Heart right ventricle (tissue), 16 donors: ENCODE measurements around the gene UGGT2. TPM values are rescaled to one million over a fixed set of nuclear protein-coding genes. Genes with fewer than 3 reads are reported as not detected.

Source experiments
- ATAC-seq, 8 donors: fragments of 200-7000 bp; cut with Tn5 transposase; one replicate each; pipeline ENCODE4 v1.9.1; 2020; ENCODE audit warnings: mild to moderate bottlenecking in 8 of 8, moderate library complexity in 8 of 8, moderate number of reproducible peaks in 1 of 8
- DNase-seq, 2 donors: peaks; one replicate each; pipeline ENCODE4 v3.0.0-alpha.2; 2020
- H3K27ac ChIP-seq, 10 donors: fragments of 200-600 bp; sonication (generic) in 2 of 10; one replicate each; pipeline versions ENCODE4 v1.5.0 to v1.8.0; 2020 to 2022; ENCODE audit warnings: mild to moderate bottlenecking in 3 of 10
- H3K27me3 ChIP-seq, 7 donors: fragments of 200-600 bp; one replicate each; pipeline ENCODE4 v1.8.0; 2021 to 2022; ENCODE audit warnings: mild to moderate bottlenecking in 2 of 7
- H3K36me3 ChIP-seq, 9 donors: fragments of 200-600 bp; sonication (generic) in 1 of 9; one replicate each; pipeline versions ENCODE4 v1.5.0 to v1.8.0; 2020 to 2022; ENCODE audit warnings: mild to moderate bottlenecking in 2 of 9
- H3K4me1 ChIP-seq, 9 donors: fragments of 200-600 bp; sonication (generic) in 1 of 9; one replicate each; pipeline versions ENCODE4 v1.5.0 to v1.8.0; 2020 to 2022; ENCODE audit warnings: mild to moderate bottlenecking in 4 of 9
- H3K4me3 ChIP-seq, 10 donors: fragments of 200-600 bp; sonication (generic) in 2 of 10; one replicate each; pipeline versions ENCODE4 v1.5.0 to v1.8.0; 2020 to 2022; ENCODE audit warnings: mild to moderate bottlenecking in 7 of 10, moderate library complexity in 2 of 10
- H3K9me3 ChIP-seq, 11 donors: fragments of 200-600 bp in 10 of 11; sonication (generic) in 2 of 11; one replicate each; pipeline versions ENCODE4 v1.5.0 to v1.8.0; 2013 to 2022; ENCODE audit warnings: mild to moderate bottlenecking in 2 of 11, control low read depth in 1 of 11, moderate library complexity in 1 of 11
- WGBS, 2 donors: extraction: QIAGEN DNeasy Blood & Tissue Kit; methylation state at CpG; one replicate each; pipeline ENCODE4 v1.1.7; 2013; ENCODE audit warnings: inconsistent platforms in 1 of 2; 5-methylcytosine and 5-hydroxymethylcytosine counted together
- intact Hi-C, 10 donors: fragments of 100-400 bp; cut with DNase I; formaldehyde crosslinking; loops; one replicate each; pipeline versions ENCODE4 v1.11.1 to v1.14.2; 2022
- polyA plus RNA-seq, 2 donors: library from polyadenylated mRNA; stranded (reverse); fragments of 200-250 nt; gene quantifications; one replicate each; pipeline ENCODE4 v1.2.3, GENCODE V29; 2013
- total RNA-seq, 10 donors: library from RNA; stranded (reverse); fragmentation: NEBNext Ultra II Directional in 3 of 10; extraction: Animal tissue kit (Norgen Biotek cat#: 25700) in 3 of 10; gene quantifications; one replicate each; pipeline versions ENCODE4 v1.2.1 to v1.2.4, GENCODE V29; 2021 to 2023
- TF ChIP-seq, protein P1 (sequence below), 9 donors: fragments of 200-600 bp; sonication (generic) in 2 of 9; IDR thresholded peaks; one replicate each; pipeline versions ENCODE4 v1.5.0 to v1.8.0; 2021 to 2022; ENCODE audit warnings: antibody characterized with exemption in 9 of 9, mild to moderate bottlenecking in 5 of 9, moderate library complexity in 1 of 9
- donor health status: Arrhythmogenic right ventricular cardiomyopathy.
- donor health status: ischemic (EF 13 %, LVEDD 7.1; RV severe dilation, severe dysfunction).
- donor health status: healthy with polysubstance abuse.
- donor health status: DM: no; HTN: yes; CAD: no.
- donor health status: DM: no; HTN: no; CAD: no.
- donor health status: ischemic (EF 25% LVEDD 6.9; RV normal size, moderate dysfunction).
- donor health status: ischemic (EF 25% LVEDD 5.7; RV mildly dilated, moderate dysfunction).
- donor health status: healthy.
- donor health status: DM: yes; HTN: yes; CAD: no.
- donor health status: Ischemic cardiomyopathy.
- donor health status: ischemic (EF 35%, LVEDD 5.7; RV mildly dilated, moderate dysfunction).
- donor health status: nonischemic (EF 11% LVEDD 7.7; RV severe dilation, severe dysfunction).
- donor health status: DM: yes; HTN: yes; CAD: no.
- donor health status: PGD.
- donor health status: ischemic (EF 29% LVEDD 5.4; RV normal size, mild dysfunction).
- donor health status: nonischemic (EF 23%, LVEDD 6.1; RV moderate dilation, normal function).

The UGGT2 gene
- total and polyA plus RNA-seq, 12 donors: 4.7 to 13.4 (median 11.0) TPM

DNA sequence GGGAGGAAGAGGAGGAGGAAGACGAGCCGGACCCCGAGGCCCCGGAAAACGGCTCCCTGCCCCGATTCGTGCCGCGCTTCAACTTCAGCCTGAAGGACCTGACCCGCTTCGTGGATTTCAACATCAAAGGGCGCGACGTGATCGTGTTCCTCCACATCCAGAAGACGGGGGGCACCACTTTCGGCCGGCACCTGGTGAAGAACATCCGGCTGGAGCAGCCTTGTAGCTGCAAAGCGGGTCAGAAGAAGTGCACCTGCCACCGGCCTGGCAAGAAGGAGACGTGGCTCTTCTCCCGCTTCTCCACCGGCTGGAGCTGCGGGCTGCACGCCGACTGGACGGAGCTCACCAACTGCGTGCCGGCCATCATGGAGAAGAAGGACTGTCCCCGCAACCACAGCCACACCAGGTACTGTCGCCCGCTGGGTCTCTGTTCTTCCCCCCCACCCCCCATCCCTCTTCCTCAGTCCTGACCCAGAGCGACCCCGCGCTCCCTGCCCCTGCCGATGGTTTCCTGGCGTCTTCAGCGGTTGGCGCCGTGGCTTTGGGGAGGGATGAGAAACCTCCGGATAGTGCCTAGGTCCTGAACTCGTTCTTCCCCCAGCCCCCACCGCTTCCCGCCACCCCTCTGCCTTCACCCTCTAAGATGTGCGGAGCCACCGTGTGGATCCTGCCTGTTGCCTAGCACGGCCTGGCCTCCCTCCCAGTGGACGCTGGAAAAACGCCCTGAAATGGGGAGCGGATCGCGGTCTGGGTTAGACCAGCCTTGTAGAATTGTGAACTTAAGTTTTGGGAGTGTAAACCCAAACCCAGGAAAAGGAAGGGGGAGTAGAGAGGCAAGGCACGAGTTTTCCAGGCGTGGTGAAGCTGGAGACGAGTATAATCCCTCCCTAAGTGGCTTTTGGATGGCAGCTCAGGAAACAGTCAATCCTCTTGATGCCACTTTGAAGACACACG is 38.2 kb upstream of the UGGT2 start:
- peak; percentile 10 to 23 for DNase-seq
- TF ChIP-seq, protein P1, sequence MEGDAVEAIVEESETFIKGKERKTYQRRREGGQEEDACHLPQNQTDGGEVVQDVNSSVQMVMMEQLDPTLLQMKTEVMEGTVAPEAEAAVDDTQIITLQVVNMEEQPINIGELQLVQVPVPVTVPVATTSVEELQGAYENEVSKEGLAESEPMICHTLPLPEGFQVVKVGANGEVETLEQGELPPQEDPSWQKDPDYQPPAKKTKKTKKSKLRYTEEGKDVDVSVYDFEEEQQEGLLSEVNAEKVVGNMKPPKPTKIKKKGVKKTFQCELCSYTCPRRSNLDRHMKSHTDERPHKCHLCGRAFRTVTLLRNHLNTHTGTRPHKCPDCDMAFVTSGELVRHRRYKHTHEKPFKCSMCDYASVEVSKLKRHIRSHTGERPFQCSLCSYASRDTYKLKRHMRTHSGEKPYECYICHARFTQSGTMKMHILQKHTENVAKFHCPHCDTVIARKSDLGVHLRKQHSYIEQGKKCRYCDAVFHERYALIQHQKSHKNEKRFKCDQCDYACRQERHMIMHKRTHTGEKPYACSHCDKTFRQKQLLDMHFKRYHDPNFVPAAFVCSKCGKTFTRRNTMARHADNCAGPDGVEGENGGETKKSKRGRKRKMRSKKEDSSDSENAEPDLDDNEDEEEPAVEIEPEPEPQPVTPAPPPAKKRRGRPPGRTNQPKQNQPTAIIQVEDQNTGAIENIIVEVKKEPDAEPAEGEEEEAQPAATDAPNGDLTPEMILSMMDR (IDR thresholded peaks at IDR 0.05): no peak
- Histone ChIP-seq H3K27ac (no peak overlapping the region), H3K4me1 (peaks cover 0 to 16% (median 5%) of the 10 kb centered on the region in 9 donors), H3K36me3 (no peaks in the 10 kb centered on the region), H3K27me3 (peaks cover 10 to 86% (median 77%) of the 10 kb centered on the region in 7 donors), H3K9me3 (no peaks in the 10 kb centered on the region), H3K4me3 (peak overlapping the region in 9 of 10 donors; percentile 27 to 54 (median 38))
- intact Hi-C loops: no loop called here
- WGBS, 2 donors: 1 to 2% methylated on average over 55 to 57 of the region's 57 CpGs
- ATAC-seq: peak in 5 of 8 donors; percentile 32 to 74 (median 51)

DNA sequence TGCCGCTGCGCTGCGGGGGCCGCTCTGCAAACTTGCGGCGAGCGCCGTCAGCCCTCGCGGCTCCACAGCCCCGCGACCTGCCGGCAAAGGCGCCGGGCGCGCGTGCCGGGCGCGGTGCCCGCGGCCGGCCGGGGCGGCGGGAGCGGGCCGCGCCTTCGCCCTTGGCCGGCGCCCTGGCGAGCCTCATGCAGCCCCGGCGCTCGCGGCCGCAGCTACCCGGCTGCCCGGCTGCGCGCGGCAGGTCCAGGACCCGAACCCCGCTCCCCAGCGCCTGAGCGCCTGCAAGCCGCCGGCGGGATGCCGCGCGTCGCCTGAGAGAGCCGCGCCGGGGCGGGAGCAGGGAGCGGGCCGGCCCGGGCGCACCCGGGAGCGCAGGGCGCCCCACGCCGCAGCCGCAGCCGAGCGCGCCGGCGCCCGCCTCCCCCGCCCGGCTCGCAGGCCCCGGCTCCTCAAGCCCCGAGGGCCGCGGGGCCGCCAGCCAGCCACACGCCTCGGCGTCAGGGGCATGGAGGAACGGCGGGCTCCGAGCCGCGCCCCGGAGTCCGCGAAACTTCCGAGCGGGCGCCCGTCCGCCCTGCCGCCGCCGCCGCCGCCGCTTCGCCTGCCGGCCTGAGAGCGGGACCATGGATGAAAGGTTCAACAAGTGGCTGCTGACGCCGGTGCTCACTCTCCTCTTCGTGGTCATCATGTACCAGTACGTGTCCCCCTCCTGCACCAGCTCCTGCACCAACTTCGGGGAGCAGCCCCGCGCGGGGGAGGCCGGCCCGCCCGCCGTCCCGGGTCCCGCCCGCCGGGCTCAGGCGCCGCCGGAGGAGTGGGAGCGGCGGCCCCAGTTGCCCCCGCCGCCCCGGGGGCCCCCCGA is 37.3 kb upstream of the UGGT2 start:
- TF ChIP-seq, protein P1 (IDR thresholded peaks at IDR 0.05): no peak

DNA sequence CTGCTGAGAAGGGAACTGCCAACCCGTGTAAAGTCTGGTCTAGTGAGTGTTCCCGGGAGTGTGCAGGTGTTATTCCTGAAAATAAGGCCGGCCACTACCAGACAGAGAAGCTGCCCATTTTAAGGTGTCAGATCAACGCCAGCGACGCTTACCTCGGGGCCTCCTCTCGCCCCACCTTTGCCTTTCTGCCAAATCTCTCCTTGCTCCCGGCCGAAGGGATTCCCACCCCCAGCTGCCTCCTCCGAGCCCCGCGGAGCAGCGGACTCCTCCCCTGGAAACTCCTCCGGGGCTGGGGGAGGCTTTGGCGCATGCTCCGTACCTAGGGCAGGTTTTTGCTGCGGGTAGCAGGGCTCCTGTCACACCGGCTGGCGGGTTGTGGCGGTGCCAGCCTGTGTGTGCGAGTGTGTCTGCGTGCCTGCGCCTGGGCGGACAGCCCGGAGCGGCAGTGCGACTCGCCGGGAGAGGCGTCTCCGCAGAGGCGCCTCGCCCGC is 36.6 kb upstream of the UGGT2 start, which contains the start of gene HS6ST3:
Gene HS6ST3, plus strand, starts transcription at position 359 of the 491 bp plus-strand sequence.
- Histone ChIP-seq H3K36me3 (no peaks in the 10 kb centered on the region), H3K9me3 (no peaks in the 10 kb centered on the region), H3K4me1 (peaks cover 0 to 16% (median 5%) of the 10 kb centered on the region in 9 donors), H3K4me3 (peak within 1 kb of the TSS; percentile 18 to 59 (median 44)), H3K27ac (no peak within 1 kb of the TSS), H3K27me3 (peaks cover 10 to 94% (median 83%) of the 10 kb centered on the region in 7 donors)
- intact Hi-C loops: no loop called here
- DNase-seq (peak; percentile 11 to 36), ATAC-seq (peak; percentile 34 to 83 (median 66))
- TF ChIP-seq, protein P1 (IDR thresholded peaks at IDR 0.05): no peak
- WGBS, 2 donors: 1% methylated on average over 28 to 35 of the region's 35 CpGs

More for the DNA sequence above, 37.3 kb upstream of the UGGT2 start:
- intact Hi-C loops: no loop called here
- ATAC-seq: peak in 2 of 8 donors; percentile 30 to 34
- peaks cover 10 to 93% (median 86%) of the 10 kb centered on the region in 7 donors for H3K27me3 ChIP-seq
- H3K27ac ChIP-seq: no peak overlapping the region
- H3K9me3 ChIP-seq: no peaks in the 10 kb centered on the region
- H3K4me3 ChIP-seq: peak overlapping the region in 9 of 10 donors; percentile 32 to 59 (median 44)
- no peaks in the 10 kb centered on the region for H3K36me3 ChIP-seq
- peak in 1 of 2 donors; percentile 11 for DNase-seq
- WGBS, 2 donors: 0 to 1% methylated on average over 78 to 133 of the region's 133 CpGs
- H3K4me1 ChIP-seq: peaks cover 0 to 16% (median 5%) of the 10 kb centered on the region in 9 donors

DNA sequence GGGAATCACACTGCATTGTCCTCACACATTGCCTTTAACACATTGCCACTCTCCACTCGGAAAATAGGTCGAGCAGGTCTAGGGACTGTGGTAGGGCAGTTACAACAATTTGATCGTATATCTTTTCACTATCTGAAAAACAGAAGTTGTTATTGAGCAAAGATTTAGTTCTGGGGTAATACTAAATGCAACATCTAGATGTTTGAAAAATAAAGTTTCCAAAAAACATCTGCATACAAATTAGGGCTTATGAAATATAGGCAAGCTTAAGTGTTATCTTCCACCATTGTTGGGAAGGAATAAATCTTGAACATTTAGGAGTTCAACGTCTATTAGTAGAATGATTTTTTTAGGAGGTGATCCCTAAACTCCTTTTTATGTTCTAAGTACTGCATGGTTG is 35.9 kb upstream of the UGGT2 start:
- Histone ChIP-seq H3K27me3 (peaks cover 10 to 94% (median 83%) of the 10 kb centered on the region in 7 donors), H3K4me3 (no peak overlapping the region), H3K4me1 (peaks cover 0 to 16% (median 5%) of the 10 kb centered on the region in 9 donors), H3K9me3 (no peaks in the 10 kb centered on the region), H3K36me3 (no peaks in the 10 kb centered on the region), H3K27ac (no peak overlapping the region)
- ATAC-seq (no peak), DNase-seq (no peak)
- WGBS, 2 donors: 64 to 66% methylated on average over 4 of the region's 4 CpGs
- intact Hi-C loops: no loop called here
- TF ChIP-seq, protein P1 (IDR thresholded peaks at IDR 0.05): no peak
